ENCODE measurements around the gene AUTS2.

DNA sequence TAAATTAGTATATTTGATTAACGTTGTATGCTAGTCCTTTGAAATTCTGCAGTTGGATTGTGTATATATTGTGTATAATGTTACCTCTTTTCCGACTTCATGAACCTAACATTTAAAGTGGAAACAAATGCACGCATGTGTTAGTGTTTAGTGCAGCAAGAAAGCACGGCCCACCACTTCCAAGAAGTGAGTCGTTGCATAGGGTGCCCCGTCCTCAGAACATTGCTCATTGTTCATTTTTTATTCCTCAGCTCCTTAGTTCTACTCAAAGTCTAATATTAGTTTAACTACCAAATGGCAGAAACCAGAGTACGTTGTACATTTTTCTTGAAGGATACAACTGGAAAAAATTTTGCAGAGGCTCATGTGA is 407.6 kb downstream of the AUTS2 start:
- TF ChIP-seq, protein P1, sequence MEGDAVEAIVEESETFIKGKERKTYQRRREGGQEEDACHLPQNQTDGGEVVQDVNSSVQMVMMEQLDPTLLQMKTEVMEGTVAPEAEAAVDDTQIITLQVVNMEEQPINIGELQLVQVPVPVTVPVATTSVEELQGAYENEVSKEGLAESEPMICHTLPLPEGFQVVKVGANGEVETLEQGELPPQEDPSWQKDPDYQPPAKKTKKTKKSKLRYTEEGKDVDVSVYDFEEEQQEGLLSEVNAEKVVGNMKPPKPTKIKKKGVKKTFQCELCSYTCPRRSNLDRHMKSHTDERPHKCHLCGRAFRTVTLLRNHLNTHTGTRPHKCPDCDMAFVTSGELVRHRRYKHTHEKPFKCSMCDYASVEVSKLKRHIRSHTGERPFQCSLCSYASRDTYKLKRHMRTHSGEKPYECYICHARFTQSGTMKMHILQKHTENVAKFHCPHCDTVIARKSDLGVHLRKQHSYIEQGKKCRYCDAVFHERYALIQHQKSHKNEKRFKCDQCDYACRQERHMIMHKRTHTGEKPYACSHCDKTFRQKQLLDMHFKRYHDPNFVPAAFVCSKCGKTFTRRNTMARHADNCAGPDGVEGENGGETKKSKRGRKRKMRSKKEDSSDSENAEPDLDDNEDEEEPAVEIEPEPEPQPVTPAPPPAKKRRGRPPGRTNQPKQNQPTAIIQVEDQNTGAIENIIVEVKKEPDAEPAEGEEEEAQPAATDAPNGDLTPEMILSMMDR (IDR thresholded peaks at IDR 0.05; ENCODE audit: poor library complexity, severe bottlenecking): no peak
- TF ChIP-seq POLR2AphosphoS5 (IDR thresholded peaks at IDR 0.05) (no peak), EZH2 (IDR thresholded peaks at IDR 0.05; ENCODE audit: borderline replicate concordance, insufficient read depth, low read length, poor library complexity, severe bottlenecking) (no peak), RAD21 (conservative IDR thresholded peaks at IDR 0.05) (no peak), TAF1 (IDR thresholded peaks at IDR 0.05; ENCODE audit: low read depth) (no peak)
